BJ (cell line): ENCODE data around the gene GATA2. TPM values are rescaled to one million over a fixed set of nuclear protein-coding genes. Genes with fewer than 3 reads are reported as not detected.

Source experiments
- CTCF ChIA-PET: fragments of 350-600 bp; formaldehyde crosslinking; extraction: SDS; loops from one replicate; lab custom pipeline; 2021; ENCODE audit warnings: antibody characterized with exemption, inconsistent platforms; lab: Yijun Ruan, JAX
- POLR2A ChIA-PET: fragments of 300-600 bp; sonication (Branson Sonifier 250); formaldehyde crosslinking; extraction: SDS; loops from one replicate; lab custom pipeline; 2021; ENCODE audit warnings: antibody characterized with exemption; lab: Charles Lee
- DNase-seq: peaks from one replicate; pipeline ENCODE4 v3.0.0-alpha.2; 2011; ENCODE audit warnings: low read depth
- H3K27me3 ChIP-seq: 2 replicates; pipeline ENCODE4 v1.6.0; 2011; ENCODE audit warnings: low read length; ENCODE audit not compliant: control insufficient read depth, insufficient read depth
- H3K36me3 ChIP-seq: 2 replicates; pipeline ENCODE4 v1.5.1; 2011; ENCODE audit warnings: low read length; ENCODE audit not compliant: control insufficient read depth, insufficient read depth
- H3K4me3 ChIP-seq: 2 replicates; pipeline ENCODE4 v1.5.1; 2011; ENCODE audit warnings: low read depth, mild to moderate bottlenecking, control low read depth, low read length
- CTCF ChIP-seq: IDR thresholded peaks from 2 replicates; pipeline ENCODE4 v1.5.1; 2011; ENCODE audit warnings: low read depth, mild to moderate bottlenecking, control low read depth, inconsistent platforms, low read length, moderate library complexity; ENCODE audit not compliant: insufficient read depth
- polyA plus RNA-seq: library from polyadenylated mRNA; depleted of rRNA; stranded (reverse); fragments of >200 nt; gene quantifications from 2 replicates; pipeline ENCODE4 v1.2.3, GENCODE V29; 2011

The GATA2 gene
- polyA plus RNA-seq, 1 experiment, result 13.4 TPM

- no peak overlapping the region for H3K4me3 ChIP-seq
- H3K36me3 ChIP-seq, result peaks cover 21% of the 10 kb centered on the region
- DNase-seq, result no peak
- H3K27me3 ChIP-seq, result no peaks in the 10 kb centered on the region
- CTCF ChIA-PET, result no interaction called here
- POLR2A ChIA-PET, result no interaction called here
- no peak for TF ChIP-seq CTCF
These were observed 14.2 kb downstream of the GATA2 start for GRCh38 chr3:128478576-128479506.

- no peak for TF ChIP-seq CTCF
- peaks cover 6% of the 10 kb centered on the region for H3K27me3 ChIP-seq
- POLR2A ChIA-PET, result no interaction called here
- no peak for DNase-seq
- CTCF ChIA-PET, result interaction anchor here (0.6 to 1.2 kb wide), 4 partner anchors 11 to 651 kb away, joined by 3 read pairs; no protein-coding TSS in a partner anchor
- H3K36me3 ChIP-seq, result peaks cover 17% of the 10 kb centered on the region
- no peak overlapping the region for H3K4me3 ChIP-seq
These were observed 16.3 kb downstream of the GATA2 start for GRCh38 chr3:128476659-128477058.

GRCh38 chr3:128475355-128475754 is 17.6 kb downstream of the GATA2 start:
- no peak for TF ChIP-seq CTCF
- peaks cover 13% of the 10 kb centered on the region for H3K27me3 ChIP-seq
- ChIA-PET POLR2A (no interaction called here), CTCF (interaction anchor here (1.2 to 2.0 kb wide), 2 partner anchors 12 to 132 kb away, joined by 3 to 5 read pairs; no protein-coding TSS in a partner anchor)
- DNase-seq, result no peak
- no peak overlapping the region for H3K4me3 ChIP-seq
- H3K36me3 ChIP-seq, result peaks cover 6% of the 10 kb centered on the region

- POLR2A ChIA-PET, result no interaction called here
These were observed 19.3 kb downstream of the GATA2 start for GRCh38 chr3:128473737-128474136.

More at GRCh38 chr3:128473737-128474136, 19.3 kb downstream of the GATA2 start:
- no peak for TF ChIP-seq CTCF
- Histone ChIP-seq H3K27me3 (peaks cover 15% of the 10 kb centered on the region), H3K4me3 (no peak overlapping the region), H3K36me3 (no peaks in the 10 kb centered on the region)
- no peak for DNase-seq
- CTCF ChIA-PET, result interaction anchor here (0.9 to 2.0 kb wide), 4 partner anchors 10 to 41 kb away, joined by 3 to 5 read pairs (median 4); no protein-coding TSS in a partner anchor
